Smooth muscle cell (in vitro differentiated cells): ENCODE data around the gene PPARG. TPM values are rescaled to one million over a fixed set of nuclear protein-coding genes. Genes with fewer than 3 reads are reported as not detected.

ENCODE experiments used
- DNase-seq: peaks from one replicate; lab custom pipeline; 2025; ENCODE audit not compliant: unreplicated experiment; lab: John Stamatoyannopoulos, UW
- H2AFZ ChIP-seq: fragments of 200-600 bp; sonication (generic); 2 replicates; pipeline ENCODE4 v1.6.0; 2016; ENCODE audit warnings: antibody characterized with exemption, low read depth, mild to moderate bottlenecking
- H3F3A ChIP-seq: fragments of 200-600 bp; sonication (generic); 2 replicates; pipeline ENCODE4 v1.6.0; 2017; ENCODE audit warnings: antibody characterized with exemption, low read depth
- H3K27ac ChIP-seq: fragments of 200-600 bp; sonication (generic); 2 replicates; pipeline ENCODE4 v1.5.1; 2016; ENCODE audit warnings: low read depth, mild to moderate bottlenecking
- H3K27me3 ChIP-seq: fragments of 200-600 bp; sonication (generic); 2 replicates; pipeline ENCODE4 v1.6.1; 2016; ENCODE audit warnings: low read depth, mild to moderate bottlenecking
- H3K36me3 ChIP-seq: fragments of 200-600 bp; sonication (generic); 2 replicates; pipeline ENCODE4 v1.5.1; 2016; ENCODE audit warnings: low read depth
- H3K4me1 ChIP-seq: fragments of 200-600 bp; sonication (generic); 2 replicates; pipeline ENCODE4 v1.5.1; 2016; ENCODE audit warnings: low read depth
- H3K4me2 ChIP-seq: fragments of 200-600 bp; sonication (generic); 2 replicates; pipeline ENCODE4 v1.6.0; 2016; ENCODE audit warnings: mild to moderate bottlenecking
- H3K4me3 ChIP-seq: fragments of 200-600 bp; sonication (generic); 2 replicates; pipeline ENCODE4 v1.5.1; 2016; ENCODE audit warnings: mild to moderate bottlenecking
- H3K79me2 ChIP-seq: fragments of 200-600 bp; sonication (generic); 2 replicates; pipeline ENCODE4 v1.6.0; 2016; ENCODE audit warnings: low read depth, mild to moderate bottlenecking
- H3K9ac ChIP-seq: fragments of 200-600 bp; sonication (generic); 2 replicates; pipeline ENCODE4 v1.6.0; 2016; ENCODE audit warnings: low read depth
- H3K9me3 ChIP-seq: fragments of 200-600 bp; sonication (generic); replicated peaks from 2 replicates; pipeline ENCODE4 v1.5.1; 2016; ENCODE audit warnings: low read depth
- H4K20me1 ChIP-seq: fragments of 200-600 bp; sonication (generic); 2 replicates; pipeline ENCODE4 v1.6.0; 2016; ENCODE audit warnings: low read depth
- WGBS: methylation state at CpG from one replicate; pipeline ENCODE4 v1.1.7; 2016; ENCODE audit warnings: low lambda C conversion rate; 5-methylcytosine and 5-hydroxymethylcytosine counted together
- polyA plus RNA-seq: library from polyadenylated mRNA; unstranded; fragments of >200 nt; fragmentation: Nextera tagmentation; extraction: Ambion mirVana; gene quantifications from 2 replicates; pipeline ENCODE4 v1.2.1, GENCODE V29; 2016
- total RNA-seq: library from RNA; depleted of rRNA; stranded (reverse); fragments of >200 nt; gene quantifications from 2 replicates; pipeline ENCODE4 v1.2.3, GENCODE V29; 2014
- TF ChIP-seq, protein P1 (sequence below): fragments of 200-600 bp; sonication (generic); IDR thresholded peaks from 2 replicates; pipeline ENCODE4 v1.5.1; 2017; ENCODE audit warnings: borderline replicate concordance, mild to moderate bottlenecking, antibody characterized with exemption; ENCODE audit not compliant: insufficient read depth, poor library complexity, severe bottlenecking

PPARG gene
- total and polyA plus RNA-seq, 2 experiments from 2014 or later, result 1.5 to 8.5 TPM

DNA sequence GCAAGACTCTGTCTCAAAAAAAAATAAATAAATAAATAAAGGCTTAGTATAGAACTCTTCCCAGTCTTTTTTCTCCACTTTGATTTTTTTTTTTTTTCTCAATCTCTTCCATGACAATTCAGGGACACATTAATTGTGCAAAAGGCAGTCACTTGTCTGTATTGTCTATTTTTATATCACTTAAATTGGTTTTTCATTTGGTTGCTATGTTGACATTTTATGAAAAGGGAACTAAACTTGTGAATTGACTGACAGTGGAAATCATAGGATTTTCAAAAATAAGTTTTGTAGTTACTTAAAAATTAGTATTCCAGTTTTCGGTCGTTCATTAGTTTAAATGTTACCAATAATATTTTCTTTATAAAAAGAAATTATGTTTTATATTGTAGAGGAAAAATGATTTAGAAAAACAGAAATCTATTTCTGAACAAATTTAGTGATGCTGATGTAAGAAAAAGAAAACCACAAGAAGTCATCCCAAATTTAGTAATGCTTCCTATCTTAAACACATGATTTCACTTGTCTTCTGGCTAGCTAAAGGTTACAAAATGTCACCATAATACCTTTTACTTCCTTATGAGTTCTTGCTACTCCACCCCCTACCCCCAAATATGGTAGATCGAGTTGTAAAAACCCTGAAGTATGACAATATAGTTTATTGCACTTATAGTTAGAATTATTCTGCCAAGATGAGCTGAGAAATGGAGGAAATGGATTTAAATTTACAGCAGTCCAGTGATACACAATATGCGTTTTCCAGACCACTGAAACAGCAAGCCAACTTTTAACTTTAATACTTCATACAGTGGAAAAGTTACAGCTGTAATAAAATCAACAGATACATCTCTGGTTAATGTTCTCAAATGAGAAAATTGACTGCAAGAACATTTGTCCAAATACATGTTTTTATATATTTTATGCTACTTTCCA is 37.0 kb downstream of the PPARG start:
- Histone ChIP-seq H3K4me2 (no peak overlapping the region), H3K36me3 (no peaks in the 10 kb centered on the region), H3K4me1 (no peaks in the 10 kb centered on the region), H3K9me3 (no peaks in the 10 kb centered on the region), H3K27me3 (peaks cover 23% of the 10 kb centered on the region), H3K9ac (no peak overlapping the region), H2AFZ (no peak overlapping the region), H3K27ac (no peak overlapping the region), H3K79me2 (no peaks in the 10 kb centered on the region), H3F3A (no peaks in the 10 kb centered on the region), H4K20me1 (no peaks in the 10 kb centered on the region), H3K4me3 (no peak overlapping the region)
- WGBS, result 87% methylated on average over 4 of the region's 4 CpGs
- DNase-seq, result no peak
- TF ChIP-seq, protein P1, sequence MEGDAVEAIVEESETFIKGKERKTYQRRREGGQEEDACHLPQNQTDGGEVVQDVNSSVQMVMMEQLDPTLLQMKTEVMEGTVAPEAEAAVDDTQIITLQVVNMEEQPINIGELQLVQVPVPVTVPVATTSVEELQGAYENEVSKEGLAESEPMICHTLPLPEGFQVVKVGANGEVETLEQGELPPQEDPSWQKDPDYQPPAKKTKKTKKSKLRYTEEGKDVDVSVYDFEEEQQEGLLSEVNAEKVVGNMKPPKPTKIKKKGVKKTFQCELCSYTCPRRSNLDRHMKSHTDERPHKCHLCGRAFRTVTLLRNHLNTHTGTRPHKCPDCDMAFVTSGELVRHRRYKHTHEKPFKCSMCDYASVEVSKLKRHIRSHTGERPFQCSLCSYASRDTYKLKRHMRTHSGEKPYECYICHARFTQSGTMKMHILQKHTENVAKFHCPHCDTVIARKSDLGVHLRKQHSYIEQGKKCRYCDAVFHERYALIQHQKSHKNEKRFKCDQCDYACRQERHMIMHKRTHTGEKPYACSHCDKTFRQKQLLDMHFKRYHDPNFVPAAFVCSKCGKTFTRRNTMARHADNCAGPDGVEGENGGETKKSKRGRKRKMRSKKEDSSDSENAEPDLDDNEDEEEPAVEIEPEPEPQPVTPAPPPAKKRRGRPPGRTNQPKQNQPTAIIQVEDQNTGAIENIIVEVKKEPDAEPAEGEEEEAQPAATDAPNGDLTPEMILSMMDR, result no peak

DNA sequence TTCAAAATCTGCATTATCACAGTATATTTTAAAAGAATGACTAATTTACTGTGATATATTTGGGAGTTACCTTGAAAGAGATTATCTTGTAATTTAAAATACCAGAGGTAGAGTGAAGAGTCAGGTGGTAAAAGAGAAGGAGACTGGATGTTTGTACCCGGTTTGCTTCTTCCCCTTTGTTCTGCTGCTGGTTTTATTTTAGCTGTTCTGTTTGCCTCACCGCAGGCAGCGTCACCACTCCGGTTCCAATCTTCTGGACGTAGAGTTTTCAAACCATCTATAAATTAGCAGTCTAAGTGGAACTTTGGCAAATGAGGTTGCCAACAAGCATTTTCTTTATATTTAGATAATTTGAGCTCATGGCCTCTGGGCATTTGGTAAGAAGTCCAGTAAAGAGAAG is 38.2 kb downstream of the PPARG start:
- Histone ChIP-seq H3K9ac (no peak overlapping the region), H3K4me3 (no peak overlapping the region), H3K79me2 (no peaks in the 10 kb centered on the region), H3K4me1 (no peaks in the 10 kb centered on the region), H3K27me3 (peaks cover 18% of the 10 kb centered on the region), H2AFZ (no peak overlapping the region), H4K20me1 (no peaks in the 10 kb centered on the region), H3K27ac (no peak overlapping the region), H3K36me3 (no peaks in the 10 kb centered on the region), H3K4me2 (no peak overlapping the region), H3F3A (no peaks in the 10 kb centered on the region), H3K9me3 (no peaks in the 10 kb centered on the region)
- DNase-seq, result no peak
- 89% methylated on average over 5 of the region's 5 CpGs for WGBS
- TF ChIP-seq, protein P1, result no peak

DNA sequence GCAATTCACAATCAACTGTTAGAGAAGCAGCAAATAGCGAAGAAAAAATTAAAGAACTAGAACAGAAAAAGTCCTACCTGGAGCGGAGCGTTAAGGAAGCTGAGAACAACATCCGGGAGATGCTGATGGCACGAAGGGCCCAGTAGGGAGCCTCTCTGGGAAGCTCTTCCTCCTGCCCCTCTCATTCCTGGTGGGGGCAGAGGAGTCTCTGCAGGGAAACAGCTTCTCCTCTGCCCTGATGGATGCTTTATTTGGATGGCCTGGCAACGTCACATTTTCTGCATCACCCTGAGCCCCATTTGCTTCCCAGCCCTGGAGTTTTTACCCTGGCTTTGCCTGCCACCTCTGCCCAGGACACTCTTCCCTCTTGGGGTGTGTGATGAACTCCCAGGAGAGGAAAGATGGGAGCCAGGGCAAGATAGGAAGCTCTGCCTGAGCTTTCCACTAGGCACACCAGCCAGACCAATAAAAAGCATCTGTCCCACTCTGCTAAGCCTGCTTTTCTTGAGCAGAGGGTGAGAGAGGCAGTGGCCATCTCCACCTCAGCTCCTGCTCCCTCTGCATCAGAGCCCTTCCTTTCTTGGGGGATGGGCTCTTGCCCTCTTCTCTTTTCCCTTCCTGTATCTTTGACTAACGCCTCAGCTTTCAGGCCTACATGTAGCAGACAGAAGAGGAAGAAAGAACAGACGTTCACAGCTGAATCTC is 39.4 kb downstream of the PPARG start:
- H3K27me3 ChIP-seq, result peaks cover 8% of the 10 kb centered on the region
- H3K4me2 ChIP-seq, result no peak overlapping the region
- TF ChIP-seq, protein P1, result no peak
- no peak overlapping the region for H3K9ac ChIP-seq
- no peak overlapping the region for H3K27ac ChIP-seq
- 76% methylated on average over 8 of the region's 8 CpGs for WGBS
- no peaks in the 10 kb centered on the region for H3K9me3 ChIP-seq
- no peaks in the 10 kb centered on the region for H3F3A ChIP-seq
- no peak overlapping the region for H3K4me3 ChIP-seq
- no peaks in the 10 kb centered on the region for H3K36me3 ChIP-seq
- no peak overlapping the region for H2AFZ ChIP-seq
- DNase-seq, result no peak
- H4K20me1 ChIP-seq, result no peaks in the 10 kb centered on the region
- no peaks in the 10 kb centered on the region for H3K79me2 ChIP-seq
- H3K4me1 ChIP-seq, result no peaks in the 10 kb centered on the region
